Hematopoietic multipotent progenitor cell treated with erythropoietin and hydrocortisone succinate and interleukin-3 and kit ligand, for 4 days (in vitro differentiated cells): ENCODE results near the gene PALD1.
A peak's percentile ranks its signal among the peaks of the same experiment; 100 is the strongest.
"Not testable (repeated sequence)": the region's sequence is repeated elsewhere in the genome, so short reads cannot be mapped to it uniquely, and the experiment has no call there.

Source experiments
- DNase-seq: peaks from one replicate; pipeline ENCODE4 v3.0.0-alpha.2; 2015

Gene PALD1

DNA sequence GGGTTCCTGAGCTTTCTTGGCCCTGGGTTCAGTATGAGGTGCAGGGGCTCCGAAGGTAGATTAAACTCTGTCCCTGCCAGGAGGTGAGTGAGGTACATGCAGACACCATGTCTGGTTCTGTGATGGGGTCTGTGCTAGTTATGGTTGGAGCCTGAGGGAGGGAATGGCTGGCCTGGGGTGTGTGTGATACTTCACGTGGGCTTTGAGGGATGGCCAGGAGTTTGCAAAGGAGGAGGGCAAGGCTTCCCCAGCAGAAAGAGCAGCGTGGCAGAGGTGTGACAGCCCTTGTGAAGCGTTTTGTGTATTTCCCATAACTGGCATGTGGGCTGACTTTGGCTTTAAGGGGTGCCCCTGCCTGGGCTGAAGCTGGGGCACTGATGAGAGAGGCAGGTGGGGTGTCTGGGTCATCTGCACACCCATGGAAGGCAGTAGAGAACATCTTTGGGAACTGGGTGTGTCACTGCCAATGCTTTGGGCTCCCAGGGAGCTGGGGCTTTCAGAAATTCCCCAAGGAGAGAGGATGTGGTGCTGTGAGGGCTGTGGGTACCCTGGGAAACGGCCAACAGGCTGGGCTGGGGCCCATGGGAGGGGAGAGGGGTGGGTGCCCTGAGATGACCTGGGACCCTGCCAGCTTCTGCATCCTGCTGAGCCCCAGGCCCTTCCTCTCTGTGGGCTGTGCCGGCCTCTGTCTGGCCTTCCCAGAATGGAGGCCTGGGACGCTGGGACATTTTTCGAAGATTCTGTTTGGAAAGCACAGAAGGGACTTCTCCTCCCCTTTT is 4.6 kb downstream of the PALD1 start:
- DNase-seq, result no peak

- not testable (repeated sequence) for DNase-seq
These were observed 5.3 kb downstream of the PALD1 start for GRCh38 chr10:70483872-70484271.

DNA sequence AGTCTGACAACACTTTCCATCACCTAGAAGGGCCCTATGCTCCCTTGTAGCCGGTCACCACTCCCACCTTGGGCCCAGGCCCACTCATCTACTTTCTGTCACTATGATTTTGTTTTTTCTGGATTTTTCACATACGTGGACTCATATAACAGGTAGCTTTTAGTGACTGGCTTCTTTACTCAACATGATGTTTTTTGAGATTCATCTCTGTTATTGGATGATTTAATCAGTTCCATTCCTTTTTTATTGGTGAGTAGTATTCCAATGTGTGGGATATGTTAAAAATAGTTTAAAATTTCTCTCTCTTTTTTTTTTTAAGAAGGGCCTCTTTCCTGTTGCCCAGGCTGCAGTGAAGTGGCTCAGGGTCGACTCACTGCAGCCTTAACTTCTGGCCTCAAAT is 9.3 kb downstream of the PALD1 start:
- no peak for DNase-seq

DNA sequence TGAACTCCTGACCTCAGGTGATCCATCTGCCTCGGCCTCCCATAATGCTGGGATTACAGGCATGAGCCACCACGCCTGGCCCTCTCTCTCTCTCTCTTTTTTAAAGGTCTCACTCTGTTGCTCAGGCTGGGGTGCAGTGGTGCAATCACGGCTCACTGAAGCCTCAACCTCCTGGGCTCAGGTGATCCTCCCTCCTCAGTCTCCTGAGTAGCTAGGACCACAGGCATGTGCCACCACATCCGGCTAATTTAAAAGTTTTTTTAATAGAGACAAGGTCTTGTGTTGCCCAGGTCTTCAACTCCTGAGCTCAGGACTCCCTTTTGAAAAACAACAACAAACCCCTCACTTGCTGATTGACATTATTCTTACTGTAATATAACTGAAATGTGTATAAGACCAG is 11.6 kb downstream of the PALD1 start:
- no peak for DNase-seq

GRCh38 chr10:70491614-70492013 is 13.0 kb downstream of the PALD1 start:
- DNase-seq, result no peak

- peak; percentile 84 for DNase-seq
These were observed 14.5 kb downstream of the PALD1 start for GRCh38 chr10:70492786-70493659.

- peak; percentile 80 for DNase-seq
These were observed 15.2 kb downstream of the PALD1 start for GRCh38 chr10:70493660-70494234.

DNA sequence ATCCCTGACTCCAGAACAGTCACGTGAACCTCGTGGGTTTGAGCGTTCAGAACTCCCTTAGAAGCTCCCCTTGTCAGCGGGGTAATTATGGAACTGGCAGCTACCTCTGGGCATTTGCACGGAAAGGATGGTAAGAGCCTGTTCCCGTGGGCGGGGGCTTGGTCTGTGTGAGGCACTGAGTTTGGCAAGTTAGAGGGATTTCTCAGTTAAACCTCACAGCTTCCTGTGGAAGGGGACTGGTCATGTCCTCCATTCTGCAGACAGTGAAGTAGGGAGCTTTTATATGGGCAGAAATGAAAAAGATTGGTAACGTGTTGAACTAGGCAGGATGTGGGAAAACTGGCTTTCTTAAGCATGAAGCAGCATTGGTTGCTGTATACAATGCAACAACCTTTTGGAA is 16.0 kb downstream of the PALD1 start:
- peak; percentile 46 for DNase-seq

GRCh38 chr10:70494966-70495365 is 16.4 kb downstream of the PALD1 start:
- DNase-seq, result peak; percentile 71

GRCh38 chr10:70495691-70496261 is 17.2 kb downstream of the PALD1 start:
- no peak for DNase-seq

DNA sequence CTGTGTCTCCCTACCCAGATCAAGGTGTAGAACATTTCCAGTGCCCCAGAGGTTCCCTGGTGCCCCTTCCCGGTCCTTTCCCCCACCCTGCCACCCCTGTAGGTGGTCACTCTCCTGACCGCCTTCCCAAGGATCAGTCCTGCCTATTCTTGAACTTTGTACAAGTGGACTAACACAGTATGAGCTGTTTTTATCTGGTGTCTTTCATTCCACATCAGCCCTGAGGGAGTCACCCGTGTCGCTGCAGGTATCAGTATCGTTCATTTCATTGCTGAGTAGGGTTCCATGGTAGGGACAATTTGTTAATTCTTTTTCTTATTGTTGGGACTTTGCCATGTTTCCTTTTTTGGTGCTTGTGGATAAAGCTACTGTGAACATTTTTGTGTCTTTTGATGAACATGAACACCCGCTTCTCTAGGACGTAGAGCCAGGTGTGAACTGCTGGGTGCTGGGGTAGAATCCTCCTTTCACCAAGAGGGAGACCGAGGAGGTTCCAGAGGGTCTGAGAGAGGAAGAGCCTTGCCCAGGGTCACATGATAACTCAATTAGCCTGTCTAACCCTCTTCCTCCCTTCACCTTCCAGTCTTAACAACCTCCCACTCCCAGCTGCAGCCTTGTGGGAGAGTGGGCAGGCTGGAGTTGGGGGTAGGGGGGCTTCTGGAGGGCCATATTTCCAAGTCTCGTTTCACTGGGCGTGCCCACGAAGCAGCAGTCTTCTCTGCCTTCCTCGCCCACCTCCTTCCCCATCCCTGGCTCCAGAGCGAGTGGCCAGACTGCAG is 18.0 kb downstream of the PALD1 start:
- no peak for DNase-seq

DNA sequence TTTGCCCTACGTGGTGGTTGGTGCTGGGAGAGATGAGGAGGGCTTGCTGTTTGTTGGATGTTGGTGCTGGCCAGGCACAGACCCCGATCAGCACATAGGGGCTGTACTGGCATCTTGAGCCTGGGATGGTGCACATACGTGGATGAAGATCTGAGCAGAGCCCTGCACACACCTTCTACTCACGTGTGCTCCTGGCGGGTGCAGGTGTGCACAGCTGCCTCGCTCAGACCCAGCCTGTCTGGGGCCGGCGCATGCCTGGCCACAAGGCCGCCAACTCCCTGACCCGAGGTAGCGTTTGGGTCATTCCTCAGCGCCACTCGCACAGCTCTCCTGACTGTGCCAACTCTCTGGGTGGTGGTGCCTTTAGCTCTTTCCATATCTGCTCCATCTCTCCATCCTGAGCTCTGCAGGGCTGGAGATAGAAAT is 18.6 kb downstream of the PALD1 start:
- DNase-seq, result no peak

- no peak for DNase-seq
These were observed 20.6 kb downstream of the PALD1 start for GRCh38 chr10:70498970-70499835.

DNA sequence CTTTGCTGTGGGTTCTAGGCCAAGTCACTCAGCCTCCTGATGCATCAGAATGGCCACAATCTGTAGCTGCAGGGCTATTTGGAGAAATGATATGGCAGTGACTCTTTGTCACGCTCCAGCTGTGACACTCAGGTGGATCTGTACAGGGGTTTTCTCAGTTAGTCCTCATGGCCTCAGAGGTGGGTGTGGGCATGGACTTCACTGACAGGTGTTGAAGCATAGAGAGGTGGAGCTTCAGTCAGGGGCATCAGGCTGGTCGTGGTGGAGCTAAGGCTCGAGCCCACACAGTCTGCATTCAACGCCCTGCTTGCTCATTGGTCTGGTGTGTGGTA is 21.2 kb downstream of the PALD1 start:
- no peak for DNase-seq

DNA sequence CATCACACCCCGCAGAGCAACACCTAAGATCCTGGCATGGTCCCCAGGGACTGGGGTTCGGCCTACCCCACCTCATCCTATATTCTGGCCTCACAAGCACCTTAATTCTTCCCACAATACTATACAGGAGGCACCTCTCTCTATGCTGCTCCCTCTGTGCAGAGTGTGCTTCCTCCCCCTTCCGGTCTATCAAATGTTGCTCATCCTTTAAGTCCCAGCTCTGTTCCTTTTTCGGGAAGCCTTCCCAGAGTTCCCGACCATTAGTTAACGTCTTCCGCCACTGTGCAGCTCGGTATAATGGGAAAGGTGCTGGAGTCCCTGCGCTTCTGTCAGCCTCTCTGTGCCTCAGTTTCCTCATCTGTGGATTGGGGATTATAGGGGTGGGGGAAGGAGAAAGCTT is 21.8 kb downstream of the PALD1 start:
- DNase-seq, result no peak

GRCh38 chr10:70500812-70501301 is 22.3 kb downstream of the PALD1 start:
- no peak for DNase-seq

GRCh38 chr10:70502406-70502805 is 23.8 kb downstream of the PALD1 start:
- no peak for DNase-seq

DNA sequence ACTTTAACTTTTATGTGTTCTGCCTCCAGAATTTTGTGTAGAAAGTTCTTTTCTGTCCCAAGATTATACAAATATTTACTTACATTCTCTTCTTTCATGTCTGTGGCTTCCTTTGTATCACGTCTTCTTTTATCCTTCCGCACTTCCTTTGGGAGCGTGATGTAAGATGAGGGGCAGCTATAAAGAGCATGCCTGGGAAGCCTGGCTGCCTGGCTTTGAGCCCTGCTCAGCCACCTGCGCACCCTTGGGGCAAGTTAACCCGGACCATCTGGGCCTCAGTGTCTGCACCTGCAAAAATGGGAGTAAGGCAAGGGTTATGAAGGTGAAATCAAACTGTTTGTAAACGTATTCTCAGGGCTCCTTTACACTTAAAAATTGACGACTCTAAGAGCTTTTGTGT is 25.2 kb downstream of the PALD1 start:
- no peak for DNase-seq

DNA sequence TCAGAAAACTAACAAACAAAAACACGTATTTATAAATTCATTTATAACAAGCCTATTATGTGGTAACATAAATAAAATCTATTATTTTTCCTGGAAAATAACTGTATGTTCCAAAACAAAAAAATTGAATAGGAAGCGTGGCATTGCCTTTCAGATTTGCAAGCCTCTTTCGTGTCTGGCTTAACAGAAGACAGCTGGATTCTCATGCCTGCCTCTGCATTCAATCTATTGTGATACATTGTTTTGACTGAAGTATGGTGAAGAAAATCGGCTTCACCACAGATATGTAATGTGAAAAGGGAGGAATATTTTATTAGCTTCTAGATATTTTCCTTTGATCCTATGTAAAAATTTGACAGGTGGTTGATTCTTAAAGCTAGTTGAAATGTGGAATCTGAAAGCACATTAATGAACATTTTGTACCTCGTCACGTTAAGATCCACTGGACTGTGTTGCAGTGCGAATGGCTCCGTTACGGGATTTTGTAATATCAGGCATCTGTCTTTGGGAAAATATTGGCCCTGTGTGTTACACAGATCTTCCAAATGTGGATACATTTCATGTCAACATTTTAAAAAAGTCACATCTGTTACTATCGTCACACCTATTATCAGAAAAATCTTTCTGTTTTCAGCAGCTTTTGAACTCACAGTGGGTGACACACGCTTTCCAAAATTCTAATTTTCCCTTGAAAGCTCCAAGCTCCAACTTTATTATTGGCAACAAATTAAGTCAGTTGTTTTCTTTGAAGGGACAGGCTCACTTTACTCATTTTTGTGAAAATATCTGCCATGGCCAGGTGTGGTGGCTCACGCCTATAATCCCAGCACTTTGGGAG is 26.2 kb downstream of the PALD1 start:
- DNase-seq, result no peak

DNA sequence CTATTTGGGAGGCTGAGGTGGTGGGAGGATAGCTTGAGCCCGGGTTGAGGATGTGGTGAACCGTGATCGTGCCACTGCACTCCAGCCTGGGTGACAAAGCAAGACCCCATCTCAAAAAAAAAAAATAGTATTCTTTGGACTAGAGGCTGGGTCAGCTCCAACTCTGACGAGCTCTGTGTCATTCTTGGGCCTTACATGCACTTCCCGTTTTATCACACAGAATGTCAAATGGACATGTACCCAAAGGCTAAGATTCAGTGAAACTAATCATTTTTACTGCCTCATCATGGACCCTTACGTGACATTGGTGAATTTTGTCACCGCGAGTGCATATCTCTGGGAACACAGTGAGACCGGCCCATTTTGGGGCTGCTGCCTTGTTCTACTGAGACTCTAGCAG is 27.3 kb downstream of the PALD1 start:
- no peak for DNase-seq

DNA sequence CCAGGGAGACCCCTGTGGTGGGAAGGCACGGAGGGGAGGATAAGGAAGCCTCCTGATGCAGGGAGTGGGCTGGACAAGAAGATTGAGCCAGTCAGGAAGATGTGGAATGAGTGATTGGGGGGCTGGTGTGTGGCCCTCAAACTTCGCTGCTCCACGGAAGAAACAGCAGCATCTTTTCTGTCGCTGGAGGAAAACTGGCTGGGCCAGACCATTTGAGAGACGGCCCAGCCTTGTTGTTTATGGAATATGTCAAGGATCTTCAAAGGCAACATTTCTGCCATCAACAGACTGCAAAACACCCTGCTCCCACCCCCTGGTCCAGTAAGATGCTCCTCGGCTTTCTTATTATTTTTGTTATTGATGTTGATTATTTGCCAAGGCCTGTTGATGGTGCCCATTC is 29.4 kb downstream of the PALD1 start:
- DNase-seq, result no peak
